SJCRH30 (cell line): ENCODE results near the gene CCNB1IP1. TPM values are rescaled to one million over a fixed set of nuclear protein-coding genes. Genes with fewer than 3 reads are reported as not detected.

Experiments
- total RNA-seq: library from RNA; depleted of rRNA; stranded (reverse); fragments of >200 nt; shearing (Covaris generic); gene quantifications from 2 replicates; pipeline ENCODE4 v1.2.3, GENCODE V29; 2014; rRNA removed

Gene CCNB1IP1
- total RNA-seq, 1 experiment from 2014 or later, result 109 TPM

Other genes starting within 250 kb of the CCNB1IP1 start
- 0.14 TPM in 1 of 2 replicates, not detected in the other for gene OR4K17, start 222.5 kb downstream of the CCNB1IP1 start, total RNA-seq
- not detected in 2 replicates for gene OR4N5, start 194.5 kb downstream of the CCNB1IP1 start, total RNA-seq
- not detected in 2 replicates for gene OR11G2, start 142.4 kb downstream of the CCNB1IP1 start, total RNA-seq
- not detected in 2 replicates for gene OR11H6, start 109.6 kb downstream of the CCNB1IP1 start, total RNA-seq
- gene OR11H7, start 104.3 kb downstream of the CCNB1IP1 start, total RNA-seq, result not detected in 2 replicates
- not detected in 2 replicates for gene OR11H4, start 94.0 kb downstream of the CCNB1IP1 start, total RNA-seq
- 11.3 and 12.6 TPM in 2 replicates for gene TTC5, start 27.3 kb downstream of the CCNB1IP1 start, total RNA-seq
- gene PARP2, start 10.4 kb upstream of the CCNB1IP1 start, total RNA-seq, result 41.2 and 44.4 TPM in 2 replicates
- 7.2 and 8.8 TPM in 2 replicates for gene TEP1, start 80.2 kb upstream of the CCNB1IP1 start, total RNA-seq
- not detected in 2 replicates for gene KLHL33, start 102.9 kb upstream of the CCNB1IP1 start, total RNA-seq
- 27.2 and 34.1 TPM in 2 replicates for gene OSGEP, start 121.5 kb upstream of the CCNB1IP1 start, total RNA-seq
- 221 and 235 TPM in 2 replicates for gene APEX1, start 121.9 kb upstream of the CCNB1IP1 start, total RNA-seq
- 24.2 and 25.0 TPM in 2 replicates for gene PIP4P1, start 128.2 kb upstream of the CCNB1IP1 start, total RNA-seq
- 29.9 and 36.8 TPM in 2 replicates for gene PNP, start 136.1 kb upstream of the CCNB1IP1 start, total RNA-seq
- gene RNASE10, start 172.3 kb upstream of the CCNB1IP1 start, total RNA-seq, result not detected in 2 replicates
- not detected in 2 replicates for gene RNASE9, start 227.8 kb upstream of the CCNB1IP1 start, total RNA-seq